IPS DF 6.9 (cell line): ENCODE measurements around the gene TLL2.

Source experiments
- DNase-seq: peaks from one replicate; pipeline ENCODE4 v3.0.0-alpha.2; 2013; ENCODE audit warnings: low read depth, low spot score
- H3K27ac ChIP-seq: one replicate; pipeline ENCODE4 v1.5.1; 2013; ENCODE audit warnings: low read length, control low read depth
- H3K27me3 ChIP-seq: 2 replicates; pipeline ENCODE4 v1.6.1; 2013; ENCODE audit warnings: mild to moderate bottlenecking, low read length; ENCODE audit not compliant: control insufficient read depth, insufficient read depth
- H3K36me3 ChIP-seq: 2 replicates; pipeline ENCODE4 v1.6.1; 2013; ENCODE audit warnings: low read length; ENCODE audit not compliant: control insufficient read depth, insufficient read depth
- H3K4me1 ChIP-seq: 2 replicates; pipeline ENCODE4 v1.6.1; 2013; ENCODE audit warnings: low read length; ENCODE audit not compliant: control insufficient read depth, insufficient read depth
- H3K4me3 ChIP-seq: 2 replicates; pipeline ENCODE4 v1.5.1; 2013; ENCODE audit warnings: mild to moderate bottlenecking, low read length
- H3K9me3 ChIP-seq: 2 replicates; pipeline ENCODE4 v1.6.1; 2013; ENCODE audit warnings: low read length, inconsistent platforms; ENCODE audit not compliant: control insufficient read depth, insufficient read depth
- WGBS: extraction: QIAGEN DNeasy Blood & Tissue Kit; methylation state at CpG from one replicate; pipeline ENCODE4 v1.1.7; 2013; ENCODE audit warnings: mixed read lengths, missing lambda C conversion rate; ENCODE audit not compliant: insufficient read length, insufficient coverage; 5-methylcytosine and 5-hydroxymethylcytosine counted together

The TLL2 gene

DNA sequence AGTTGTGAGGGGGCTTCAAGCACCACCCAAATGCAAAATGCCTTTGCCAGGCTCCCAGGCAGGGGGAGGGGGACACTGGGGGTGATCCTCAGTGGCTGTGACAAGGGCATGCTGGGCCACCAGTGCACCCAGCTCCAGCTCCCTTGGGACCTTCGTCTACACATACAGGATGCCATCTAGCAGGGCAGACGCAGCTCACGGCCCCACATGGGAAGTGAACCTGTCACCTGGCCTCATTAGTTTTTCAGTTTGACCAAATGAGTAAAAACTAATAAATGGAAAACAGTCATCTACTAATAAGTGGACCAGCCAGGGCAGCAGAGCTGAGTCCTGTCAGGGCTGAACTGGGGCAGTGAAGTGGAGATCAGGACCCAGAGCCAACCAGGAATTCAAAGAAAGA, 50.2 kb downstream of the TLL2 start:
- no peak overlapping the region for H3K4me3 ChIP-seq
- no peak for DNase-seq
- H3K9me3 ChIP-seq: no peaks in the 10 kb centered on the region
- no peaks in the 10 kb centered on the region; the same call in 1 of the 2 replicates for H3K27me3 ChIP-seq
- no peak overlapping the region for H3K27ac ChIP-seq
- H3K4me1 ChIP-seq: no peaks in the 10 kb centered on the region
- H3K36me3 ChIP-seq: no peaks in the 10 kb centered on the region
- no CpG with 5 or more reads among the region's 3 CpGs for WGBS

DNA sequence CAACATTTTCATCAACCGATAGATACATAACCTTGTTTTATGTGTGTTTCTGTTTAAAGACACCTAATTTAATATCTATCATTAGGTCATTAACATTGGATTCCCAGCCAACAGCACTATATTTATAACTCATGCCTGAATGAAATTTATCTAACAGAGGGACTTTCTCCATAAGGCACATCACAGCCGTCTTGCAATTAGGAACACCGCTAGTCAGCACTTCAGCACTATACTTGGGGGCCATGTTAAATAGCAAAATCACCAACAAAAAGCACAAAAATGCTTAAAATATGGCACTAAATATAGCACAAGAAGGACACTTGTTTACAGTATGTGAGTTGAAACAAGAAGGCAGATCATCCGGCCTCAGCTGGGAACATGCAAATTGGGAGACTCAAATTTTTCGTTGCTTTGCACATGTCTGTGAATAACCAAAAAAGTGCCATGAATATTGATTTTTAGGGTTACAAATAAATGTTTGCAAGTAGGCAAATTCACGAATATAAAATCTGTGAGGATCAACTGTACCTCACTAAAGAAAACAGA, 51.0 kb downstream of the TLL2 start:
- Histone ChIP-seq H3K27ac (no peak overlapping the region), H3K27me3 (no peaks in the 10 kb centered on the region; the same call in 1 of the 2 replicates), H3K36me3 (no peaks in the 10 kb centered on the region), H3K4me3 (no peak overlapping the region), H3K4me1 (no peaks in the 10 kb centered on the region), H3K9me3 (no peaks in the 10 kb centered on the region)
- no CpG with 5 or more reads among the region's 6 CpGs for WGBS
- DNase-seq: no peak

DNA sequence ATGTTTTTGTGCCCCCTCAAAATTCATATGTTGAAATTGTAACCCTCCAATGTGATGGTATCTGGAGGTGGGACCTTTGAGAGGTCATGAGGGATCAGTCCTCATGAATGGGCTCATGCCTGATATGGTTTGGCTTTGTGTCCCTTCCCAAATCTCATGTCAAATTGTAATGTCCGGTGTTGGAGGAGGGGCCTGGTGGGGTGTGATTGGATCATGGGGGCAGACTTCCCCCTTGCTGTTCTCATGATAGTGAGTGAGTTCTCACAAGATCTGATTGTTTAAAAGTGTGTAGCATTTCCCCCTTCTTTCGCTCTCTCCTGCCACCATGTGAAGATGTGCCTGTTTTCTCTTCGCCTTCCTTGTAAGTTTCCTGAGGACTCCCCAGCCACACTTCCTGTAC, 53.4 kb downstream of the TLL2 start:
- Histone ChIP-seq H3K9me3 (no peaks in the 10 kb centered on the region), H3K27ac (no peak overlapping the region), H3K36me3 (no peaks in the 10 kb centered on the region), H3K4me3 (no peak overlapping the region), H3K4me1 (no peaks in the 10 kb centered on the region), H3K27me3 (no peaks in the 10 kb centered on the region)
- no CpG with 5 or more reads among the region's 3 CpGs for WGBS
- DNase-seq: no peak

DNA sequence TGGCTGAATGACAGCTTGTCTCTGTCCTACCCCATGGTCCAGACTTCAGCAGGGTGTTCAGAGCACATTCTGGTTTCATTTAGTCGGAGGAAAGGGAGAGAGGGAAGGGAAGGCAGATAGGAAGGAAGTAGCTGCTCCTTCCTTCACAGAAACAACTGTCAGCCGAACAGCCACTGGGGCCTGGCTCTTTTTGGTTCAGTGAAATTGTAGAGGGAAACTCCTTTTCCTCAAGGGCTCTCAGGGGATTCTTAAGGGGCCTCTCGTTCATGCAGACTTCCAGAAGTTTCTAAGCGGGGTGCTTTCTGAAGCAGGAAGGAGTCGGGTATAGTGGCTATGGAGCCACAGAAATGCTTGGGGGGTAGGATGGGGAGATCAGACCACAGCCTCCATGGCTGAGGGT, 56.4 kb downstream of the TLL2 start:
- Histone ChIP-seq H3K4me3 (no peak overlapping the region), H3K4me1 (peaks cover 2% of the 10 kb centered on the region; the same call in 1 of the 2 replicates), H3K9me3 (no peaks in the 10 kb centered on the region), H3K27ac (no peak overlapping the region), H3K27me3 (no peaks in the 10 kb centered on the region), H3K36me3 (no peaks in the 10 kb centered on the region)
- no CpG with 5 or more reads among the region's 5 CpGs for WGBS
- DNase-seq: no peak

GRCh38 chr10:96456296-96456840, 57.4 kb downstream of the TLL2 start:
- H3K36me3 ChIP-seq: no peaks in the 10 kb centered on the region
- H3K27ac ChIP-seq: no peak overlapping the region
- WGBS: no CpG with 5 or more reads among the region's 5 CpGs
- DNase-seq: no peak
- no peaks in the 10 kb centered on the region for H3K9me3 ChIP-seq
- H3K4me3 ChIP-seq: no peak overlapping the region
- H3K27me3 ChIP-seq: no peaks in the 10 kb centered on the region
- H3K4me1 ChIP-seq: peaks cover 5% of the 10 kb centered on the region; the same call in 1 of the 2 replicates

GRCh38 chr10:96453856-96454583, 59.7 kb downstream of the TLL2 start:
- WGBS: no CpG with 5 or more reads among the region's 3 CpGs
- Histone ChIP-seq H3K36me3 (no peaks in the 10 kb centered on the region), H3K27ac (no peak overlapping the region), H3K9me3 (no peaks in the 10 kb centered on the region), H3K4me1 (peaks cover 13% of the 10 kb centered on the region; the same call in 1 of the 2 replicates), H3K27me3 (no peaks in the 10 kb centered on the region), H3K4me3 (no peak overlapping the region)
- DNase-seq: no peak

- no CpG with 5 or more reads among the region's 7 CpGs for WGBS
- Histone ChIP-seq H3K27me3 (no peaks in the 10 kb centered on the region), H3K36me3 (no peaks in the 10 kb centered on the region), H3K4me3 (no peak overlapping the region), H3K27ac (no peak overlapping the region), H3K9me3 (no peaks in the 10 kb centered on the region), H3K4me1 (peaks cover 13% of the 10 kb centered on the region; the same call in 1 of the 2 replicates)
- no peak for DNase-seq
Observed at GRCh38 chr10:96452494-96453153, 61.1 kb downstream of the TLL2 start.

GRCh38 chr10:96450529-96451207, 63.1 kb downstream of the TLL2 start:
- Histone ChIP-seq H3K27ac (peak overlapping the region; percentile 34), H3K9me3 (no peaks in the 10 kb centered on the region), H3K36me3 (no peaks in the 10 kb centered on the region), H3K4me1 (peaks cover 13% of the 10 kb centered on the region), H3K27me3 (no peaks in the 10 kb centered on the region), H3K4me3 (no peak overlapping the region)
- no CpG with 5 or more reads among the region's 12 CpGs for WGBS
- peak; percentile 71 for DNase-seq

GRCh38 chr10:96448558-96448957, 65.2 kb downstream of the TLL2 start:
- H3K27me3 ChIP-seq: no peaks in the 10 kb centered on the region
- no CpG with 5 or more reads among the region's 4 CpGs for WGBS
- H3K9me3 ChIP-seq: no peaks in the 10 kb centered on the region

DNA sequence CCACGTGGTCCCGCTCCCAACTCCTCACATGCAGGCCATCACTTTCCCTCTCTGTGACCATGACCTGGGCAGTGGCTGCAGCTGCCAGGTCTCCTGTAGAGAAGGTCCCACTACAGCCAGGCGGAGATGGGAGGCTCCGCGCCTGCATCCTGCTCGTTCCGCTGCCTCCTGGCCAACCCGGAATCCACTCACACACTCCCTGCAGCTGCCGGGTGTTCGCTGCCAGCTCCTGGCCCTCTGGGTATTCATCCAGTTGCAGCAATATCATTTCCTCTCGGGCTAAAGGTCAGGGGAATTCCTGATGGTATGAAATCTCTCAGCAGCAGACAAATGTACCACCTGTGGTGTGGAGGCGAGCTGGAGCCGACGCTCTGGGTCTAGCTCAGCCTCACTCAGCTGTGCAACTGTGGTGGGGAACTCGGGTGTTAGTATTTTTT, 65.7 kb downstream of the TLL2 start:
- Histone ChIP-seq H3K4me3 (no peak overlapping the region), H3K4me1 (peaks cover 13% of the 10 kb centered on the region), H3K9me3 (no peaks in the 10 kb centered on the region), H3K27me3 (no peaks in the 10 kb centered on the region), H3K36me3 (no peaks in the 10 kb centered on the region), H3K27ac (no peak overlapping the region)
- no peak for DNase-seq
- WGBS: no CpG with 5 or more reads among the region's 15 CpGs

More at GRCh38 chr10:96448558-96448957, 65.2 kb downstream of the TLL2 start:
- no peak overlapping the region for H3K27ac ChIP-seq
- peaks cover 13% of the 10 kb centered on the region for H3K4me1 ChIP-seq
- no peaks in the 10 kb centered on the region for H3K36me3 ChIP-seq
- no peak for DNase-seq
- H3K4me3 ChIP-seq: no peak overlapping the region
